Hepatocyte (in vitro differentiated cells): ENCODE measurements around the gene SGMS1. TPM values are rescaled to one million over a fixed set of nuclear protein-coding genes. Genes with fewer than 3 reads are reported as not detected.

Experiments
- DNase-seq: peaks from one replicate; pipeline ENCODE4 v3.0.0-alpha.2; 2016; ENCODE audit warnings: low spot score
- H2AFZ ChIP-seq: fragments of 200-600 bp; sonication (generic); 2 replicates; pipeline ENCODE4 v1.6.0; 2016; ENCODE audit warnings: antibody characterized with exemption, mild to moderate bottlenecking
- H3K27ac ChIP-seq: fragments of 200-600 bp; sonication (generic); 2 replicates; pipeline ENCODE4 v1.5.1; 2016; ENCODE audit warnings: mild to moderate bottlenecking
- H3K27me3 ChIP-seq: fragments of 200-600 bp; sonication (generic); 2 replicates; pipeline ENCODE4 v1.6.1; 2016
- H3K36me3 ChIP-seq: fragments of 200-600 bp; sonication (generic); replicated peaks from 2 replicates; pipeline ENCODE4 v1.5.1; 2016; ENCODE audit warnings: low read depth; ENCODE audit not compliant: insufficient read depth
- H3K4me1 ChIP-seq: fragments of 200-600 bp; sonication (generic); 2 replicates; pipeline ENCODE4 v1.5.1; 2016; ENCODE audit warnings: mild to moderate bottlenecking, moderate library complexity; ENCODE audit not compliant: insufficient read depth
- H3K4me2 ChIP-seq: fragments of 200-600 bp; sonication (generic); 2 replicates; pipeline ENCODE4 v1.6.0; 2016
- H3K4me3 ChIP-seq: fragments of 200-600 bp; sonication (generic); 2 replicates; pipeline ENCODE4 v1.5.1; 2016; ENCODE audit warnings: mild to moderate bottlenecking
- H3K79me2 ChIP-seq: fragments of 200-600 bp; sonication (generic); 2 replicates; pipeline ENCODE4 v1.6.0; 2017; ENCODE audit warnings: mild to moderate bottlenecking
- H3K9me2 ChIP-seq: fragments of 200-600 bp; sonication (generic); replicated peaks from 2 replicates; pipeline ENCODE4 v1.6.0; 2017; ENCODE audit warnings: mild to moderate bottlenecking; ENCODE audit not compliant: insufficient read depth
- H3K9me3 ChIP-seq: fragments of 200-600 bp; sonication (generic); 2 replicates; pipeline ENCODE4 v1.5.1; 2016; ENCODE audit warnings: low read depth, mild to moderate bottlenecking
- H4K20me1 ChIP-seq: fragments of 200-600 bp; sonication (generic); 2 replicates; pipeline ENCODE4 v1.6.0; 2016; ENCODE audit warnings: mild to moderate bottlenecking; ENCODE audit not compliant: insufficient read depth, poor library complexity, severe bottlenecking
- CTCF ChIP-seq: fragments of 200-600 bp; sonication (generic); IDR thresholded peaks from 2 replicates; pipeline ENCODE4 v1.5.1; 2016; ENCODE audit warnings: antibody characterized with exemption, mild to moderate bottlenecking; ENCODE audit not compliant: poor library complexity
- EZH2 ChIP-seq: fragments of 200-600 bp; sonication (generic); IDR thresholded peaks from 2 replicates; pipeline ENCODE4 v1.6.1; 2016; ENCODE audit warnings: antibody characterized with exemption, mild to moderate bottlenecking, borderline replicate concordance
- EZH2phosphoT487 ChIP-seq: fragments of 200-600 bp; sonication (generic); IDR thresholded peaks from one replicate; pipeline ENCODE4 v1.6.1; 2018; ENCODE audit warnings: antibody characterized with exemption, mild to moderate bottlenecking, low read depth, moderate library complexity; ENCODE audit not compliant: unreplicated experiment, severe bottlenecking
- WGBS: methylation state at CpG from one replicate; pipeline ENCODE4 v1.1.6; 2016; ENCODE audit warnings: low lambda C conversion rate; ENCODE audit errors: missing lambda C conversion rate; 5-methylcytosine and 5-hydroxymethylcytosine counted together
- polyA plus RNA-seq: library from polyadenylated mRNA; unstranded; fragments of >200 nt; fragmentation: Nextera tagmentation; extraction: Ambion mirVana; gene quantifications from 2 replicates; pipeline ENCODE4 v1.2.1, GENCODE V29; 2016
- total RNA-seq: library from RNA; depleted of rRNA; stranded (reverse); fragments of >200 nt; gene quantifications from 2 replicates; pipeline ENCODE4 v1.2.3, GENCODE V29; 2014

The SGMS1 gene
- total and polyA plus RNA-seq, 2 experiments from 2014 or later, result 28.1 to 87.8 TPM

GRCh38 chr10:50603151-50603850, 20.5 kb downstream of the SGMS1 start:
- WGBS, result 85% methylated on average over 6 of the region's 6 CpGs
- H3K9me3 ChIP-seq, result no peaks in the 10 kb centered on the region
- no peaks in the 10 kb centered on the region for H3K9me2 ChIP-seq
- peaks cover 80% of the 10 kb centered on the region for H3K79me2 ChIP-seq
- H3K36me3 ChIP-seq, result no peaks in the 10 kb centered on the region
- H3K4me2 ChIP-seq, result peak overlapping the region; percentile 68
- no peak for DNase-seq
- peak overlapping the region; percentile 52 for H3K27ac ChIP-seq
- no peak overlapping the region for H2AFZ ChIP-seq
- H3K27me3 ChIP-seq, result no peaks in the 10 kb centered on the region
- TF ChIP-seq CTCF (no peak), EZH2 (no peak), EZH2phosphoT487 (no peak)
- peaks cover 69% of the 10 kb centered on the region for H3K4me1 ChIP-seq
- H3K4me3 ChIP-seq, result peak overlapping the region; percentile 7
- H4K20me1 ChIP-seq, result no peaks in the 10 kb centered on the region

- WGBS, result 86% methylated on average over 1 of the region's 1 CpG
Measured at GRCh38 chr10:50601974-50602373, 21.8 kb downstream of the SGMS1 start.

GRCh38 chr10:50600831-50601477, 22.8 kb downstream of the SGMS1 start:
- no peaks in the 10 kb centered on the region for H3K36me3 ChIP-seq
- H3K79me2 ChIP-seq, result peaks cover 83% of the 10 kb centered on the region
- no peak overlapping the region for H3K4me2 ChIP-seq
- no peak for TF ChIP-seq CTCF
- TF ChIP-seq EZH2phosphoT487, result no peak
- TF ChIP-seq EZH2, result no peak
- peaks cover 50% of the 10 kb centered on the region for H3K4me1 ChIP-seq
- no peak for DNase-seq
- H2AFZ ChIP-seq, result no peak overlapping the region
- no peaks in the 10 kb centered on the region for H3K9me2 ChIP-seq
- H3K27ac ChIP-seq, result peak overlapping the region; percentile 20
- H3K4me3 ChIP-seq, result no peak overlapping the region
- no peaks in the 10 kb centered on the region for H4K20me1 ChIP-seq
- H3K9me3 ChIP-seq, result no peaks in the 10 kb centered on the region
- 48% methylated on average over 2 of the region's 2 CpGs for WGBS
- H3K27me3 ChIP-seq, result no peaks in the 10 kb centered on the region

More at GRCh38 chr10:50601974-50602373, 21.8 kb downstream of the SGMS1 start:
- H4K20me1 ChIP-seq, result no peaks in the 10 kb centered on the region
- no peaks in the 10 kb centered on the region for H3K36me3 ChIP-seq
- no peak for TF ChIP-seq EZH2phosphoT487
- H3K79me2 ChIP-seq, result peaks cover 81% of the 10 kb centered on the region
- H3K9me3 ChIP-seq, result no peaks in the 10 kb centered on the region
- H3K4me2 ChIP-seq, result no peak overlapping the region
- no peak overlapping the region for H3K27ac ChIP-seq
- no peak for DNase-seq
- no peaks in the 10 kb centered on the region for H3K9me2 ChIP-seq
- H3K4me3 ChIP-seq, result no peak overlapping the region
- H3K27me3 ChIP-seq, result no peaks in the 10 kb centered on the region
- H3K4me1 ChIP-seq, result peaks cover 59% of the 10 kb centered on the region
- no peak overlapping the region for H2AFZ ChIP-seq

GRCh38 chr10:50600286-50600685, 23.5 kb downstream of the SGMS1 start:
- H3K9me3 ChIP-seq, result no peaks in the 10 kb centered on the region
- H3K27me3 ChIP-seq, result no peaks in the 10 kb centered on the region
- WGBS, result 76% methylated on average over 1 of the region's 1 CpG
- H3K36me3 ChIP-seq, result no peaks in the 10 kb centered on the region
- peaks cover 45% of the 10 kb centered on the region for H3K4me1 ChIP-seq
- DNase-seq, result no peak
- H3K79me2 ChIP-seq, result peaks cover 88% of the 10 kb centered on the region
- H3K4me2 ChIP-seq, result no peak overlapping the region
- no peak overlapping the region for H2AFZ ChIP-seq
- TF ChIP-seq EZH2phosphoT487 (no peak), CTCF (no peak), EZH2 (no peak)
- H3K4me3 ChIP-seq, result no peak overlapping the region
- no peaks in the 10 kb centered on the region for H3K9me2 ChIP-seq
- peak overlapping the region; percentile 20 for H3K27ac ChIP-seq
- no peaks in the 10 kb centered on the region for H4K20me1 ChIP-seq
